ENCODE data around the gene LRRK2.

The LRRK2 gene

DNA sequence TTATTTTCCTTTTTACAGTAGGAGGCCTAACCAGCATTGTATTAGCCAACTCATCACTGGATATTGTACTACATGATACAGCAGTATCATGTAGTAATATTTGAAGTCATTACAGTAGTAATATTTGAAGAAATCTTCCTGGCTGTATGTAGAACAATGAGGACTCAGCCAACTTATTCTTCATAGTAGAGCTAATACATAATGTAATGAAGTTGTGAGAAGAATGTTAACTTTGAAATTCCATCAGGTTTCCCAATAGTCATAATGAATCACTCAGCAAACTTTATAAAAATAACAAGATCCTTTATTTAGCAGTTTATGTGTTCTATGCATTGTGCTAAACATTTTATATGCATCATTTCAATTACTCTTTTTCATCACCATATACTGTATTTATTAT is 61.8 kb downstream of the LRRK2 start:
- no peaks in the 10 kb centered on the region for H3K36me3 ChIP-seq (ENCODE audit: control insufficient read depth in 2 of 2, insufficient read depth in 1 of 2, low read length in 2 of 2)
- H3K27ac ChIP-seq (ENCODE audit: extremely low read depth, low read depth, low read length) = no peak overlapping the region
- H3K9me3 ChIP-seq (ENCODE audit: control insufficient read depth, insufficient read depth, low read depth, low read length) = peaks cover 2% of the 10 kb centered on the region; the same call in 1 of the 2 replicates
- ChIA-PET POLR2A (no interaction called here), CTCF (interaction anchor here (0.6 kb wide), 1 partner anchor 67 kb away, joined by 3 read pairs; no protein-coding TSS in a partner anchor)
- no peak overlapping the region for H3K4me3 ChIP-seq (ENCODE audit: low read depth, low read length)
- no peaks in the 10 kb centered on the region for H3K4me1 ChIP-seq (ENCODE audit: control insufficient read depth, insufficient read depth, low read length)
- TF ChIP-seq ZNF621 (tag by site-specific recombination; IDR thresholded peaks at IDR 0.05) (no peak), ZNF292 (tag by site-specific recombination; IDR thresholded peaks at IDR 0.05; ENCODE audit: borderline replicate concordance, low read depth) (no peak), SP3 (tag by site-specific recombination; IDR thresholded peaks at IDR 0.05) (no peak)

DNA sequence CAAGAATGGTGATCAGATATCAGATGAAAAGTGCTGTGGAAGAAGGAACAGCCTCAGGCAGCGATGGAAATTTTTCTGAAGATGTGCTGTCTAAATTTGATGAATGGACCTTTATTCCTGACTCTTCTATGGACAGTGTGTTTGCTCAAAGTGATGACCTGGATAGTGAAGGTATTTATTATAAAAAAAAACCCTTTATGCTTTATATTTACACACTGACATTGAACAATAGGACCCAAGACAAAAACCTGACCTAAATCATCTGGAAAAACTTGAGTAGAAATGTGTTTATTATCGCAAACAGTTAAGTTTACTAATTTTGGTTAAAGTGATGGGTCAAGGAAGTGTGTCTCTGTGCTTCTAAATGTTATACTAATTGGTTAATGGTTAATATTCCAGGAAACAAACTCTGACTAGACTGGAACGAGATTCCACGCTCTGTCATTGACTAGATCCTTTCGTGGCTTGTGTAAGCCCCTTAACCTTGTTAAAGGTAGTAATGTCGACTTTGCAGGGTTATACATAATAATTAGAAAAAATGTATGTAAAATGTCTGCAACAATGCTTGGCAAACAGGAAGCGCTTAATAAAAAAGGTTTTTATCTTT is 62.7 kb downstream of the LRRK2 start:
- peaks cover 2% of the 10 kb centered on the region; the same call in 1 of the 2 replicates for H3K9me3 ChIP-seq (ENCODE audit: control insufficient read depth, insufficient read depth, low read depth, low read length)
- no peak overlapping the region for H3K27ac ChIP-seq (ENCODE audit: extremely low read depth, low read depth, low read length)
- no peaks in the 10 kb centered on the region for H3K4me1 ChIP-seq (ENCODE audit: control insufficient read depth, insufficient read depth, low read length)
- ChIA-PET POLR2A (no interaction called here), CTCF (no interaction called here)
- TF ChIP-seq GLI2 (tag by site-specific recombination; IDR thresholded peaks at IDR 0.05; ENCODE audit: borderline replicate concordance, low read depth) (no peak), SCRT2 (tag by site-specific recombination; IDR thresholded peaks at IDR 0.05) (no peak), ZNF76 (tag by site-specific recombination; IDR thresholded peaks at IDR 0.05; ENCODE audit: borderline replicate concordance, low read depth) (no peak), ZFP41 (tag by site-specific recombination; IDR thresholded peaks at IDR 0.05; ENCODE audit: borderline replicate concordance) (no peak), YY1 (tag by site-specific recombination; IDR thresholded peaks at IDR 0.05) (no peak), KLF9 (tag by site-specific recombination; IDR thresholded peaks at IDR 0.05; ENCODE audit: low read depth) (no peak), ZNF544 (tag by site-specific recombination; IDR thresholded peaks at IDR 0.05) (no peak), ZNF600 (tag by site-specific recombination; IDR thresholded peaks at IDR 0.05) (no peak), ZNF560 (tag by site-specific recombination; IDR thresholded peaks at IDR 0.05; ENCODE audit: borderline replicate concordance) (no peak)
- TF ChIP-seq, protein P1, sequence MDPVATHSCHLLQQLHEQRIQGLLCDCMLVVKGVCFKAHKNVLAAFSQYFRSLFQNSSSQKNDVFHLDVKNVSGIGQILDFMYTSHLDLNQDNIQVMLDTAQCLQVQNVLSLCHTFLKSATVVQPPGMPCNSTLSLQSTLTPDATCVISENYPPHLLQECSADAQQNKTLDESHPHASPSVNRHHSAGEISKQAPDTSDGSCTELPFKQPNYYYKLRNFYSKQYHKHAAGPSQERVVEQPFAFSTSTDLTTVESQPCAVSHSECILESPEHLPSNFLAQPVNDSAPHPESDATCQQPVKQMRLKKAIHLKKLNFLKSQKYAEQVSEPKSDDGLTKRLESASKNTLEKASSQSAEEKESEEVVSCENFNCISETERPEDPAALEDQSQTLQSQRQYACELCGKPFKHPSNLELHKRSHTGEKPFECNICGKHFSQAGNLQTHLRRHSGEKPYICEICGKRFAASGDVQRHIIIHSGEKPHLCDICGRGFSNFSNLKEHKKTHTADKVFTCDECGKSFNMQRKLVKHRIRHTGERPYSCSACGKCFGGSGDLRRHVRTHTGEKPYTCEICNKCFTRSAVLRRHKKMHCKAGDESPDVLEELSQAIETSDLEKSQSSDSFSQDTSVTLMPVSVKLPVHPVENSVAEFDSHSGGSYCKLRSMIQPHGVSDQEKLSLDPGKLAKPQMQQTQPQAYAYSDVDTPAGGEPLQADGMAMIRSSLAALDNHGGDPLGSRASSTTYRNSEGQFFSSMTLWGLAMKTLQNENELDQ (tag by site-specific recombination; IDR thresholded peaks at IDR 0.05; ENCODE audit: low read depth) = no peak
- TF ChIP-seq, protein P2, sequence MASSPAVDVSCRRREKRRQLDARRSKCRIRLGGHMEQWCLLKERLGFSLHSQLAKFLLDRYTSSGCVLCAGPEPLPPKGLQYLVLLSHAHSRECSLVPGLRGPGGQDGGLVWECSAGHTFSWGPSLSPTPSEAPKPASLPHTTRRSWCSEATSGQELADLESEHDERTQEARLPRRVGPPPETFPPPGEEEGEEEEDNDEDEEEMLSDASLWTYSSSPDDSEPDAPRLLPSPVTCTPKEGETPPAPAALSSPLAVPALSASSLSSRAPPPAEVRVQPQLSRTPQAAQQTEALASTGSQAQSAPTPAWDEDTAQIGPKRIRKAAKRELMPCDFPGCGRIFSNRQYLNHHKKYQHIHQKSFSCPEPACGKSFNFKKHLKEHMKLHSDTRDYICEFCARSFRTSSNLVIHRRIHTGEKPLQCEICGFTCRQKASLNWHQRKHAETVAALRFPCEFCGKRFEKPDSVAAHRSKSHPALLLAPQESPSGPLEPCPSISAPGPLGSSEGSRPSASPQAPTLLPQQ (tag by site-specific recombination; IDR thresholded peaks at IDR 0.05) = no peak
- TF ChIP-seq, protein P3, sequence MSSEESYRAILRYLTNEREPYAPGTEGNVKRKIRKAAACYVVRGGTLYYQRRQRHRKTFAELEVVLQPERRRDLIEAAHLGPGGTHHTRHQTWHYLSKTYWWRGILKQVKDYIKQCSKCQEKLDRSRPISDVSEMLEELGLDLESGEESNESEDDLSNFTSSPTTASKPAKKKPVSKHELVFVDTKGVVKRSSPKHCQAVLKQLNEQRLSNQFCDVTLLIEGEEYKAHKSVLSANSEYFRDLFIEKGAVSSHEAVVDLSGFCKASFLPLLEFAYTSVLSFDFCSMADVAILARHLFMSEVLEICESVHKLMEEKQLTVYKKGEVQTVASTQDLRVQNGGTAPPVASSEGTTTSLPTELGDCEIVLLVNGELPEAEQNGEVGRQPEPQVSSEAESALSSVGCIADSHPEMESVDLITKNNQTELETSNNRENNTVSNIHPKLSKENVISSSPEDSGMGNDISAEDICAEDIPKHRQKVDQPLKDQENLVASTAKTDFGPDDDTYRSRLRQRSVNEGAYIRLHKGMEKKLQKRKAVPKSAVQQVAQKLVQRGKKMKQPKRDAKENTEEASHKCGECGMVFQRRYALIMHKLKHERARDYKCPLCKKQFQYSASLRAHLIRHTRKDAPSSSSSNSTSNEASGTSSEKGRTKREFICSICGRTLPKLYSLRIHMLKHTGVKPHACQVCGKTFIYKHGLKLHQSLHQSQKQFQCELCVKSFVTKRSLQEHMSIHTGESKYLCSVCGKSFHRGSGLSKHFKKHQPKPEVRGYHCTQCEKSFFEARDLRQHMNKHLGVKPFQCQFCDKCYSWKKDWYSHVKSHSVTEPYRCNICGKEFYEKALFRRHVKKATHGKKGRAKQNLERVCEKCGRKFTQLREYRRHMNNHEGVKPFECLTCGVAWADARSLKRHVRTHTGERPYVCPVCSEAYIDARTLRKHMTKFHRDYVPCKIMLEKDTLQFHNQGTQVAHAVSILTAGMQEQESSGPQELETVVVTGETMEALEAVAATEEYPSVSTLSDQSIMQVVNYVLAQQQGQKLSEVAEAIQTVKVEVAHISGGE (tag by site-specific recombination; conservative IDR thresholded peaks at IDR 0.05; ENCODE audit: low read depth) = no peak
- H3K36me3 ChIP-seq (ENCODE audit: control insufficient read depth in 2 of 2, insufficient read depth in 1 of 2, low read length in 2 of 2) = no peaks in the 10 kb centered on the region
- H3K4me3 ChIP-seq (ENCODE audit: low read depth, low read length) = no peak overlapping the region
